Lung (tissue), 12 donors: ENCODE measurements around the gene VEZT. TPM values are rescaled to one million over a fixed set of nuclear protein-coding genes. Genes with fewer than 3 reads are reported as not detected.

Experiments
- ATAC-seq: fragments of 200-7000 bp; cut with Tn5 transposase; one replicate; pipeline ENCODE4 v1.9.1; 2020; ENCODE audit warnings: moderate number of reproducible peaks; ENCODE audit not compliant: insufficient read depth, low FRiP score
- DNase-seq, 3 donors: peaks; one replicate each; pipeline ENCODE4 v3.0.0-alpha.2; 2013 to 2017
- H3K27ac ChIP-seq, 2 donors: one replicate each; pipeline ENCODE4 v1.5.1; 2013; ENCODE audit warnings: mild to moderate bottlenecking in 2 of 2, moderate library complexity in 2 of 2, control low read depth in 1 of 2, inconsistent platforms in 1 of 2, low read depth in 1 of 2, low read length in 1 of 2
- H3K27me3 ChIP-seq, 3 donors: one replicate each; pipeline ENCODE4 v1.5.1; 2013; ENCODE audit warnings: low read length in 2 of 3; ENCODE audit not compliant: control insufficient read depth in 3 of 3, insufficient read depth in 3 of 3
- H3K36me3 ChIP-seq, 4 donors: one replicate each; pipeline ENCODE4 v1.5.1; 2013; ENCODE audit warnings: low read length in 4 of 4, mild to moderate bottlenecking in 1 of 4, moderate library complexity in 1 of 4; ENCODE audit not compliant: control insufficient read depth in 4 of 4, insufficient read depth in 4 of 4
- H3K4me1 ChIP-seq, 5 donors: one replicate each; pipeline ENCODE4 v1.5.1; 2013; ENCODE audit warnings: low read length in 5 of 5, mild to moderate bottlenecking in 2 of 5, moderate library complexity in 1 of 5; ENCODE audit not compliant: control insufficient read depth in 5 of 5, insufficient read depth in 5 of 5
- H3K4me3 ChIP-seq: one replicate; pipeline ENCODE4 v1.5.1; 2013; ENCODE audit warnings: mild to moderate bottlenecking, control low read depth, moderate library complexity
- H3K9ac ChIP-seq, 2 donors: one replicate each; pipeline ENCODE4 v1.5.1; 2013; ENCODE audit warnings: low read length in 2 of 2, control low read depth in 1 of 2; ENCODE audit not compliant: insufficient read depth in 1 of 2
- H3K9me3 ChIP-seq, 4 donors: one replicate each; pipeline ENCODE4 v1.5.1; 2013; ENCODE audit warnings: low read length in 3 of 4, mild to moderate bottlenecking in 1 of 4, moderate library complexity in 1 of 4; ENCODE audit not compliant: control insufficient read depth in 4 of 4, insufficient read depth in 3 of 4
- CTCF ChIP-seq: IDR thresholded peaks from 2 replicates; pipeline ENCODE4 v1.5.1; 2012; ENCODE audit warnings: mild to moderate bottlenecking; ENCODE audit errors: control extremely low read depth, extremely low read depth
- WGBS, 2 donors: extraction: QIAGEN DNeasy Blood & Tissue Kit; methylation state at CpG; one replicate each; pipeline ENCODE4 v1.1.7; 2013; 5-methylcytosine and 5-hydroxymethylcytosine counted together
- polyA plus RNA-seq, 2 donors: library from polyadenylated mRNA; stranded (reverse); fragments of 200-250 nt; gene quantifications; one replicate each; pipeline ENCODE4 v1.2.1, GENCODE V29; 2013
- total RNA-seq, 2 donors: library from RNA; depleted of rRNA in 1 of 2; stranded (reverse); fragments of >200 nt in 1 of 2; gene quantifications; one replicate each; pipeline ENCODE4 v1.2.1, GENCODE V29; 2014 to 2021
- donor health status: control.
- donor health status: control.
- donor health status: Bipolar disorder and iron deficiency.
- donor health status: healthy.
- donor health status: DM: yes; HTN: yes; CAD: no.

The VEZT gene
- total and polyA plus RNA-seq, 4 donors: 28.6 to 144 (median 47.3) TPM

GRCh38 chr12:95241761-95242506 is 24.3 kb downstream of the VEZT start:
- ATAC-seq (no peak), DNase-seq (no peak)
- Histone ChIP-seq H3K27me3 (no peaks in the 10 kb centered on the region), H3K36me3 (peaks cover 0 to 4% (median 2%) of the 10 kb centered on the region in 4 donors), H3K27ac (no peak overlapping the region), H3K9me3 (no peaks in the 10 kb centered on the region), H3K4me1 (peaks cover 0 to 5% (median 0%) of the 10 kb centered on the region in 5 donors), H3K9ac (no peak overlapping the region), H3K4me3 (no peak overlapping the region)
- no peak for TF ChIP-seq CTCF
- WGBS, 2 donors: 93% methylated on average over 4 of the region's 4 CpGs

GRCh38 chr12:95243497-95244183 is 26.0 kb downstream of the VEZT start:
- no peak overlapping the region for H3K9ac ChIP-seq
- H3K4me1 ChIP-seq: peaks cover 0 to 5% (median 0%) of the 10 kb centered on the region in 5 donors
- no peak for DNase-seq
- H3K4me3 ChIP-seq: no peak overlapping the region
- no peak for ATAC-seq
- H3K36me3 ChIP-seq: peaks cover 0 to 4% (median 2%) of the 10 kb centered on the region in 4 donors
- TF ChIP-seq CTCF: no peak
- H3K27ac ChIP-seq: no peak overlapping the region
- WGBS, 2 donors: 95 to 96% methylated on average over 4 of the region's 4 CpGs
- H3K27me3 ChIP-seq: no peaks in the 10 kb centered on the region
- no peaks in the 10 kb centered on the region for H3K9me3 ChIP-seq

- H3K9me3 ChIP-seq: no peaks in the 10 kb centered on the region
- no peak overlapping the region for H3K27ac ChIP-seq
- H3K27me3 ChIP-seq: no peaks in the 10 kb centered on the region
- TF ChIP-seq CTCF: no peak
- WGBS, 2 donors: 94% methylated on average over 3 of the region's 3 CpGs
- H3K4me3 ChIP-seq: no peak overlapping the region
- H3K36me3 ChIP-seq: peaks cover 2 to 4% (median 3%) of the 10 kb centered on the region in 4 donors
- peaks cover 0 to 5% (median 0%) of the 10 kb centered on the region in 5 donors for H3K4me1 ChIP-seq
- ATAC-seq (no peak), DNase-seq (no peak)
- H3K9ac ChIP-seq: no peak overlapping the region
Observed at GRCh38 chr12:95244350-95244749, 26.7 kb downstream of the VEZT start.
